HG02970 (cell line): ENCODE data around the gene PDE4D.

Source experiments
- ATAC-seq: cut with Tn5 transposase; IDR thresholded peaks from one replicate; pipeline ENCODE4 v1.9.1; 2021; ENCODE audit warnings: mild to moderate bottlenecking, moderate library complexity, moderate number of reproducible peaks; ENCODE audit not compliant: unreplicated experiment, low FRiP score

Gene PDE4D

DNA sequence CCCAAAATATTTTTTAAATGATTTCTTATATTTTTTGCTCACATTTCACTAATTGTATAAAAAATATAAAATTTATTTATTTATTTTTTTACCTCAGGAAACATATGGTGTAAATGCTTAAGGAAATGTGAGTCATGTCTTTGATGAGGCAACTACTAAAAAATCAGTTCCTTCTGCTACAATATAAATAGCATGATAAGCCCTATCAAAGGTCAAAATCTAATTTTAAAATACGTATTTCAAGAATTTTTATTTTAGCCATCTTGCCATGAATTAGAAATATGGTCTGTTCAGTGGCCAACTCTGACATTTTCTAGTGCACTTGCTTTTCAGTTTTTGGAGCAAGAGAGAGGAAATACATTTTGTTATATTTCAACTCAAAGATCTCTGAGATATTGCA is 50.5 kb downstream of the PDE4D start:
- ATAC-seq = no peak

DNA sequence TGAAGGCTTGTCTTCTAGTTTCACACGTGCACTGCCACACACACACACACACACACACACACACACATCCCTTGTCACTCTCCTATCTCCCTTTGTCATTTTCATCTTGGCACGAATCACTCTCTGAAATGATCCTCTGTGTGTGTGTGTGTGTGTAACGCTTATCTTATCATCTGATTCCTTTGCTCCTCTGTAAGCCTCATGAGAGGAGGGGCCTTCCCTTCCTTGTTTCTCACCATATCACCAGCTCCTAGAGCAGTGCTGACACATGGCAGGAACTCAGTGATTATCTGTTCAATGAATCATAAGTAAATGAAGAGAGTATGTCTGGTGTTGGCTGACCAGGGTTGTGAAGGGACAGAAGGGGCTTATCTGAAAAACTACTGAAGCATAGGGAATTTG is 53.3 kb downstream of the PDE4D start:
- ATAC-seq = no peak

DNA sequence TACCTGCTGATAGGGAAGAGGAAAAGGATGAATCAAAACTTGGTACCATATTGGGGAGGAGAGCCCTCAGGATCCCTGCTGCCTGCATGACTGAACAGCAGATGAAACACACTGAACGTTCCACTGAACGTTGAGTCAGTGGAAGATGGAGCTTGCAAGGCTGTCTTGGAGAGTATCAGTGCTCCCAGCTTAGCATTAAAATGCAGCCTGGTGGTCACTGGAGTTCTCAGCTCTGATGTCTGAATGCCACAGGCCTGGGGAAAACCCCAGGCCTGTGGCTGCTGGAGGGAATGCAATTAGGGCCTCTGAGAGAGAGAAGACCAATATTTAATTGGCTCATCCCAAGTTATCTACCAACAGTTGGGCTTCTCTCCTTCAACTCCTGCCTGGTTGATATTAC is 54.5 kb downstream of the PDE4D start:
- no peak for ATAC-seq

DNA sequence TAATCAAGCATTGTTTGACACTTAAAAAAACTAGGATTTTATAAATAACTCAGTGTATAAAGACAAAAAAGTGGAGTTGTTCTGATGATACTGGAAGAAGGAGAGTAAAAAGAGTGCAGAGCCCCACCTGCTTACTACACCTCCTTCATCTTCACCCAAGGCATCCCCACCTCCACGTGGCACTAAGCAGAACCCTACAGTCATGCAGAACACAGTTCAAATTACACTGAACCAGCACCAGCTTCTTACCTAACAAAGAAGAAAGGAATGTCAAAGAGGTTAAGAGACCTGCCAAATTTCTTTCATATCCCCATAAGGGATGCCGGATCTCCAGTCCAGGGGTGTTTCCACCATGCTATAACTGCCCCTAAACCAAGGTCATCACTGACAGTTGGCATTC is 55.5 kb downstream of the PDE4D start:
- ATAC-seq = no peak

DNA sequence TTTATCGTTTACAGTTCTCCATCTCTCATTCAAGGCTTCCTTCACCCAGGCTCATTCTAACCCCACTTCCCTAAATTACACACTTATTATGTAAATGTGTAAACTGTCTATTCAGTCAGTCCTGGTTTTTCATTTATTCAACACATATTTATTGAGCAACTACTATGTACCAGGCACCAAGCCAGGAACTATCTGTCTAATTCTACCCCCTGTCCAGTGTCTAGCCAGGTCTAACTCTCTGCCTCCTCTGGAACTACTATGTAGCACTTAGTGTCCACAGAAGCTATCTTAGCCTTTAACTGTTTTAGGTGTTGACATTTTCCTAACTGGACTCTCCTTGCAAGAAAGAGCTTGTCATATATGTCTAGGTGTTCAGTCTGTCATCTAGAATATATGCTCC is 56.5 kb downstream of the PDE4D start:
- ATAC-seq = no peak

DNA sequence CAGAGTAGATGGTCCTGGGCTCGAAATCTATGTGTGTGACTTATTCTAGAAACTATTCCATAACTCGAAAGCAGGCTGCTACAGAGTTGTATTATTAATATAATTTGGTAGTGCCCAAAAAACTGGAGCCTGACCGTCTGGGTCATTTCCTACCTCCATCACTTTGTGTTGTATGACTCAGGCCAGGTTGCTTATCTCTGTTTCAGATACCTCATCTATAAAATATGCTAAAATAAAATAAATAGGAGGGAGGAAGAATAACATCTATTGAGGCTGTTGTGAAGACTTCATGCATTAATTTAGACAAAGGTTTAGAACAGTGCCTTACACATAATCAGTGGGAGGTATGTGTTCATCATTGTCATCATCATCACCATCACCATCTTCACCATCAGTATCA is 57.7 kb downstream of the PDE4D start:
- ATAC-seq = no peak

DNA sequence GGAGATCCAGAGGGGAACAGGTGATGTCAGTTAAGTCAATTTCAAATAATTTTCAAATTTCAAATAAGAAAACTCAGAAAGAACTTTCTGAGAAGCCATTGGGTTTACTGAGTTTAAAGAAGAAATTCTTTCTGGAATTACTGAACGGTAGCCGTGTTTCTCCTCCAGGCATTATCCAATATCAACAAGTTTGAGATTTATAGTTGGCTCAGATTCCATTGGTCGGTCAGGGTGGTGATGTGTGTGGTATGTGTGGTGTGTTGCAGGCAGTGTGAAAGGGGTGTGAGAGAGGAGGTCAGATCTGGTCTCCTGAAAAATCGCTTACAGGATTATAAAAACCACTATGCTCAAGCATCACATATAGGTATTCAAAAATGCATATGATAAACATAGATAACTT is 60.1 kb downstream of the PDE4D start:
- ATAC-seq = no peak

DNA sequence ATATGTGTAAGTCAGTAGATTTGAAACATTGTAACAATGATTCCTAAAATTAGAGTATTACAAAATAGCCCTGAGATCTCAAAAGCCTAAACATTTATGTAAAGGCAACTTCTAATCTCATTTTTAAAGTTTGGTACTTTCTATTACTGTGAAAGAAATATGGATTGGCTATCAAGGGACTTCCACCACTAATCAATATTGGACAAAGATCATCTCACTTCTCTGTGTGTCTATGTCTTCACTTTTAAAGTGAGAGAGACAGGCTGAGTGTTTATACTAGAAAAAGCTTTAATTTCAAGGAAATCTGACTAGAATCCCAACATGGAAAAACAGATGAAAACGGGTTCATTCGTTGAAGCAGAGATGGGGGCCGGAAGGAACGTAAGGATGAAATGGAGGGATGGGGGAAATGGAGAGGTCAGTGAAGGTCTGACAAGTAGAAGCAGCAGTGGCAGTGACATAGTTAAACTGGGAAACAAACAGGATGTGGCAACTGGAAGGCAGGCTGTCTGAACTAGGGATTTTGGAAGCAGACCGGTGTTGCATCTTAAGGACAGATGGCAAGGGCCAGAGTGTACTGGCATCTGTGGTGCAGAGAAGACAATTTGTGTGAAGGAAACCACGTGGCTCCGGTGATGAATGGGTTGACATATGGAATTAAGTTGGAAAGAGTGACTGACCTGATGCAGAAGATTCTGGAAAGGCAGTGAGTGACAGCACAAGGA is 60.8 kb downstream of the PDE4D start:
- ATAC-seq = no peak

DNA sequence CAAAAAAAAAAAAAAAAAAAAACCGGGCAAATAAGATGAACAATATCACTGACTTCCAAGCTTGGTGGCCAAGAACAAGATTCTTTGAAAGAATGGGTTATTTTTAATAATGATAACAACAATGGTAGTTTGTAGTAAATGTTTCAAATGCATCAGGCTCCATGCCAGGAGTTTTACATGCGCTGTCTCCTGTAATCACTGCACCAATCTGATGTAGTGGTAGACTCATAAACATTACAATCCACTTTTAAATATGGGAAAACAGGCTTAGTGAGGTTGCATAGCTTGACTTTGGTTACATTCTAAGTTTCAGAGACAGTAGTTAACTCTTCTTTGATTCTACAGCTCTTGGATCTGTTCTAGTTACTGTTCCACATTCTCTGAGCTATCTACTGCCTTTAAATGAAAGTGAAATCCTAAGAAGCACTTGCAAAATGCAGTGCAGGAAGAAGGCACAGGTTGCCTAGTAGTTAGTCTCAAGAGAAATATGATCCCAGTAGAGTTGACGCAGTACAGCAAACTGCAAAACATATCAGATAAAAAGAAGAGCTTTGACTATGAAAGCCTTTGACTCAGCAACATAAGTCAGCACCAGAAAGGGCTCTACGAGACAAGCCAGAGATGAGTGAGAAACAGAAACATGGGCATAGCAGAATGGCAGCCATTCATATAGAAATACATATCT is 62.1 kb downstream of the PDE4D start:
- no peak for ATAC-seq

DNA sequence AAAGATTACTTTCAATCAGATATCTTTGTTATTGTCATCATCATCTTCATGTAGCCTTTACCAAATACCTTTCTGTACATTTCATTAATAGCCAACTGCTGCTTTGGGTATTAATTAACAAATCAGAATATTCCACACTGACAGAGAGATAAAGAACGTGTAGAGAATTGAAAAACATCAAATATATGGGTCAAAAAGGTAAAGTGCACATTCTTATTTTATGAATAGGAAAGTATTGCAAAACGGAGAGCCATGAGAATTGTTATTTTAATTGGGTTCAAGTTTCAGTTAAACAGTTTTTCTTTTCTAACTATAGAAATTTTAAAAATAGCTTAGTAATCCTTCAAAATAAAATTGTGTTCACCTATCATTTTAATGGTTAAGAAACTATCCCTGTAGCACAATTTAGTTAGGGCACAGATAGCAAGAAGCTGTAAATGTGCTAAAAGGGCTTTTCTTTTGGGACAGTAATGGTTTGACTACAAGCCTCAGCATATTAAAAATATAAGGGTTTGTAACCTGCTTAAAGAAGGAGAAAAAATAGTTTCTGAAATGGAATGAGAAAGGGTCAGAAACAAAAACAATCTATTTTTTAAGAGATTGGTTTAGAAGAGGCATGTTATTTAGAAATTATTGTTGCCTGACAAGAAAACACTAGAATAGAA is 62.9 kb downstream of the PDE4D start:
- no peak for ATAC-seq

DNA sequence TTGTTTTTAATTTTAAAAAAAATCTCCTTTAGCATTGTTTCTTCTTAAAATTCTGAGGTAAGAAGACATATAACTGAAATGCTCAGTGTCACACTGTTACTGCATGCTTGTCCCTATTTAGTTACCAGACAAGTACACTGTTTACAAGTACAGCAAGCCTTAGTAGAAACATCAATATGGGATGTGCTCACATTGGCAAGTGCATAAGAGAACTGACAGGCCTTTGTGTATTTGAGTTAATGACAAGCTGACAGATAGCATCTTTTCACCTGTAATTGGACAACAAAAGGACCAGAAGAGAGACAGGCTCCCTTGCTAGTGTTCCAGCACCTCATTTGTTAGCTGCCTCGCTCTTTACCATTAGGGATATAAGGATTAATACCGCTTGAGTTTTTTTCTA is 63.6 kb downstream of the PDE4D start:
- ATAC-seq = no peak

DNA sequence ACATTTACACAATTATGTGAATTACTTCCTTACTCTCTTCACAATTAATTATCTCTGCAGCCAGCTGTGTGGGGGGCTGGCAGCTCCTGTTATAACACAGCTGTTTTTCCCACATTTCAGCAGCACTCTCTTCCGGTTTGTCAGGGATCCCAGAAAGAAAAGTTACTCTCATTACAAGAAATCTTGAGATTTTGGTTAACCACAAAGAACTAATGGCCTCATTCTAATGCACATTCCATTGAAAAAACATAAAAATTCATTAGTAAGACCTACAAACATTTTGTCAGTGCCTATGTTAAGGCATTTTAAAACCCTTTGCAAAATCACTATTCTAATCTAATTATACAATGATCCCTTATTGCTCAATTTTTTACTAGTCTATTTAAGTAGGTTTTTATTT is 64.1 kb downstream of the PDE4D start:
- no peak for ATAC-seq

DNA sequence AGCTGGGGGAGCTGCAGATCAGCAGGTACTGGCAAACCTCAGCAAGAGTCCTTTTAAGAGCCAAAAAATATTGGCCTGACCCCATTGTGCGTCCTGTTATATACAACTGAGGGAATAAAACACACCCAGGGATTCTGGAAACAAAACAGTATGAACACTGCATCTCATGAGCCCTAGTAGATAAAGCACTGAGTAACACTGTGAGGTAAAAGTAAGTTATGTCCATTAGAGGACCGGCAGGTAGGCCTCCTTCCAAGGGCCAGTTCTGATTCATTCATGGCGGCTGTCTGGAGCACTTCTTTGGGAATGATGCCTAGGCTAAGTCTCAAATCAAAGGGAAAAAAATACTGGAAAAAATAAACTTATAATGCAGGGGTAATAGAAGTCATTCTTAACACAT is 64.9 kb downstream of the PDE4D start:
- no peak for ATAC-seq

DNA sequence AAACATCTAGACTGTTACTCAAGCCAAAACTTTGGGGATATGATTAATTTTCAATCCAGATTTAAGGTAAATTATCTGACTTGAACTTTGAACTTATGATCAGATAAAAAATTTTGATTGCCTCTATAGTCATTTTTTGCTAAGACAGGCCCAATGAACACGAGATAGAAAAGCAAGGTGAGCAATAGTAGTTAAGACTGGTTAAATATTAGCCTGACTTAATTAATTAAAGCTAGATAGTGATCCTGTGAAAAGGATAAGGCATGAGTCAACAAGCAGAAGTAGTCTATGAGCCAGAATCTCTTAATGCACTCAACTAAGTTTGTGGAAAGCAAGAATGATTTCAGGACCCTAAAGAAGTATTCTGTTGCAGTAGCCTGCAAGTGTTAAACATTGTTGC is 66.5 kb downstream of the PDE4D start:
- ATAC-seq = no peak

DNA sequence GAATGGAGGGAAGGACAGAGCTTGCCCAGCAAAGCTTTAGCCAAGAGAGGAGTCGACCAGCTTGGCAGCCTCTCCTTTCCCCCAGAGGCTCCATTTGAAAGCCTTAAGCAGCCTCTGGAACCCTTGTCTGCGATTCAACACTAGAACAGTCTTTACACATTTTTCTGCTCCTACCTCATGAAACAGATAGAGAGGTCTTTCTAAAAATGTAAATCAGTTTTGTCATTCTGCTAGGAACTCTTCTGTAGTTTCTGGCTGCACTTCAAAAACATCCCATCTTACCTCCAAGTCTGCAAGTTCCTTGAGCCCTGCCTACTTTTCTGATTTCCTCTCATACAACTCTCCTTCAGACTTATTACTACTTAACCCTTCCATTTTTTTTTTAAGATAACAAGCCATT is 70.1 kb downstream of the PDE4D start:
- no peak for ATAC-seq

DNA sequence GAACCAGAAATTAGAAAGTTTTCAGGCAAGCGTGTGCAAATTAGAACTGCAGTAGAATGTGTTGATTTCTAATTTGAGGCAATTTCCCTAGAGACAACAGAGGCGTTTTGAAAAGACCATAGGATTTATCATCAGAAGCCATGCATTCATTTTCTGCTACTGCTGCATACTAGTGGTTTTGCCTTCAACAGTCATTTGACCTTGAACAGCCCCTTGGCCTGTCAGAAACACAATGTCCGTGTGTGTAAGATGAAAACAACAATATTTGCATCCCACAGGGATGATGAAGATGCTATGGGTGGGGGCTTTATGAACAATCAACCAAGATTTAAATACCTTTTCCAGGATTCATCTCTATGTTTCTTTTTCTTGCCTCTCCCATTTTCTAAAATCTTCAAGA is 73.7 kb downstream of the PDE4D start:
- no peak for ATAC-seq

DNA sequence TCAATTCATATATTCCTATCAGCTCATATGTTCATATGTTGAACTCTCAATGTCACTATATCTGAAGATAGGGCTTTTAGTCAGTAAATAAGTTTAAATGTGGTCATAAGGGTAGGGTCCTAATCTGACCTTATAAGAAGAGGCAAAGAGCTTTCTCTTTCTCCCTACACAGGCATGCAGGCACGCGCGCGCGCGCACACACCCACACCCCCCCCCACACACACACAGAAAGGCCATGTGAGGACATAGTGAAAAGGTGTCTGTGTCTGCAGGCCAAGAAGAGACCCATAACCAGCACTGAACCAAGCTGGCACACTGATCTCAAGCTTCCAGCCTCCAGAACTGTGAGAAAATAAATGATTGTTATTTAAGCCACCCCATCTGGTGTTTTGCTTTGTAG is 76.0 kb downstream of the PDE4D start:
- ATAC-seq = no peak

DNA sequence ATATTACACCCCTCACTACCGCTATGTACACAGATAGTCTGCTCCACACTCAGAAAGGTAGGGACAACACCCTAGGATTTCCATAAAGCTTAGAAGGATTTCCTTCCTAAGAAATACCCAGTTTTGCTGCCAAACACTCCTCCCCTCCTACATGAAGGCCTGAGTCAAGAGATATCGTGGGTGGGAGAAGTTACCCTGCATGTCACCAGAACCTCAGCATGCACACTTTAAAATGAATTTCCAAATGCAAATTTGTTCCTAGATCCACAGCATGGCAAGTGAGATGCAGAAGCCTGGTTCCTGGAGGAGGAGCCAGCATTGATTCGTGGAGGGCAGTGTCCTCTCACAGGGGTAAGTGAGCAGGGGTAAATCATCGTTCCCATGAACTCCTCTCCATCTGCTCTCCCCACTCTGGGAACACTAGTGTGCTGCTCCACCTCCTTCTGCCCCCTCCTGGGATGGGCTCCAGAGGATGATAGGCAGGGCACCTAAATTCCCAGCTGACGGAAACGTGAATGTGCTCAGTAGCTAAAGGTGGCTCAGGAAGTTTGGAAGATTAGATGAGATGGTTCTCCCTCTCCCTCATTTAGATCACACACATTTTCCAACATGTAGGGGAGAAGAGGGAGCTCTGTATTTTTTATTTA is 76.7 kb downstream of the PDE4D start:
- ATAC-seq = no peak

DNA sequence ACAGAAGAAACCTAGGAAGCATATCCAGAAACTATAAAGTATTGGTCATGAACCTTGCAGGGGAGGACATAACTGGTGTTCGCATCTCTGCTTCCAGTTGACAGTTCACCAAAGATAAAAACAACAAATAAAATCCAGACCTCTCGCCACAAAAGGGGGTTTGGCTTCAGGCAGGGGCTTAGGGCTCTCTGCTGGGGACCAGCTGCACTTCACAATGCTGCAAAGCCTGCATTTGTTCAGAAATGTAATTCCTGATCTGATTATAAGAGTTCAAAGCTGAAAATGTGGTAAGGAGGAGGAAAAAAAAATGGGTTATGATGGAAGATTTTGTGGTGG is 79.0 kb downstream of the PDE4D start:
- ATAC-seq = no peak

DNA sequence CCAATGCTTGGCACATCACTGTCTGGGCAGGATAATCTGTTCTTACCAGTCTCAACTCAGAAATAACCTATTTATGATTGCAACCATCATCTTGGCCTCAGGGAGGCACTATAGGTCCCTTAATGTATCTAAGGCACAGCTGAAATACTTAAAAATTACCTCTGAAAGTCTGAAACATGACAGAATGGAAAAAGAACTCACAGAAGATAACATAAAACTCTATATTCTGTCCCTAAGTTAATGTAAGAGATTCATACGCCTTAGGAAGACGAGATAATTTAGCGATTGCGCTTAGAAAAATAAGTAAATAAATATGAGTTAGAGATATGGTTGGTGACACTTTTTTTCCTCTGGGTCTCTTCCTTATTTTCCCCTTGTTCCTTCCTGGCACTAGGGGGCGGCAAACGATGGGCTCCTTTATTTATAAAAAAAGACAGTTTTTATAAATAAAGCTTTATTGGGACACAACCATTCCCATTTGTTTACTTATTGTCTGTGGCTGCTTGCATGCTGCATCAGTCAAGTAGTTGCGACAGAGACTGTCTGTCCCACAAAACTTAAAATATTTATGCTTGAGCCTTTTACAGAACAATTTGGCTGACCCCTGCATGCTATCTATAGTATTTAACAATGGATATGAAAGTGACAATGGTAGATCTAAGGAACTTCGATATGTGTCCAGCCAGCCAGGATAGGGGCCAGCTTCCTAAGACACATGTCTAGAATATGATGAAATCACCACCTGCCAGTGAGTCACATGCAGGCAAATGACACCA is 79.6 kb downstream of the PDE4D start:
- no peak for ATAC-seq

DNA sequence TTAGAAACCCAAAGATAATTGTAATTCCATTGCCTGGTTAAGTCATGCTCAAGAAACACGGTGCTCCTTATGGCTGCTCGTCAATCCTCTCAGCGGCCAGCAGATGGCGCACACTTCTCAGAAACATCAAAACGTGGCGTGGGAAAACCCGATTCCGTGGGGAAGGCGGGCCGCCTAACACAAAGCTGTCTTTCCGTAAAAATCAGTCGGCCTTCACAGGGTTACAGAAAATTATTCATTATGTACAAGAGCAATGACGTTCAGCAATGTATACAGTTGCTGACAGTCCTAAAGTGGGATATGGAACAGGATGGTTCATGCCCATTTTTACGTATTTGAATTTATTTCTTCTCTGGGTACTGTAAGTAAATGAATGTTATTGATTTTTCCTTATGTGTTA is 83.5 kb downstream of the PDE4D start:
- peak; percentile 57 for ATAC-seq
